DMS114 treated with DMSO at 0.1 percent for 48 hours (cell line): ENCODE results near the gene BBS7.

Experiments used
- DNase-seq: peaks from one replicate; lab custom pipeline; 2025; ENCODE audit not compliant: unreplicated experiment; lab: John Stamatoyannopoulos, UW

Gene BBS7

GRCh38 chr4:121792966-121793365 is 77.3 kb downstream of the BBS7 start:
- DNase-seq: no peak

- DNase-seq: no peak
Measured at GRCh38 chr4:121791481-121791880, 78.8 kb downstream of the BBS7 start.

GRCh38 chr4:121790976-121791375 is 79.3 kb downstream of the BBS7 start:
- no peak for DNase-seq

GRCh38 chr4:121789960-121790829 is 80.1 kb downstream of the BBS7 start:
- no peak for DNase-seq

- DNase-seq: no peak
Measured at GRCh38 chr4:121789455-121789854, 80.8 kb downstream of the BBS7 start.

- no peak for DNase-seq
Measured at GRCh38 chr4:121788896-121789295, 81.4 kb downstream of the BBS7 start.

GRCh38 chr4:121786221-121786620 is 84.1 kb downstream of the BBS7 start:
- DNase-seq: no peak

GRCh38 chr4:121785479-121785878 is 84.8 kb downstream of the BBS7 start:
- no peak for DNase-seq

- no peak for DNase-seq
Measured at GRCh38 chr4:121784975-121785374, 85.3 kb downstream of the BBS7 start.

- DNase-seq: no peak
Measured at GRCh38 chr4:121784401-121784800, 85.9 kb downstream of the BBS7 start.

- DNase-seq: no peak
Measured at GRCh38 chr4:121783210-121783609, 87.1 kb downstream of the BBS7 start.

- DNase-seq: no peak
Measured at GRCh38 chr4:121778991-121779628, 91.2 kb downstream of the BBS7 start.

- DNase-seq: no peak
Measured at GRCh38 chr4:121777625-121778024, 92.6 kb downstream of the BBS7 start.

- DNase-seq: no peak
Measured at GRCh38 chr4:121776610-121777401, 93.5 kb downstream of the BBS7 start.
